A204.1 (cell line): Measurements from ENCODE around the gene ABAT.

Experiments
- FAIRE-seq: peaks from 2 replicates; lab custom pipeline; 2012; peaks lifted over from hg19 to GRCh38; lab: Jason Lieb, UNC

The ABAT gene

GRCh38 chr16:8818504-8819270, 144.3 kb downstream of the ABAT start:
- no peak for FAIRE-seq

- FAIRE-seq = no peak
Observed at GRCh38 chr16:8819411-8820034, 145.1 kb downstream of the ABAT start.

GRCh38 chr16:8822403-8822802, 148.0 kb downstream of the ABAT start:
- FAIRE-seq = no peak

- no peak for FAIRE-seq
Observed at GRCh38 chr16:8826278-8826879, 152.0 kb downstream of the ABAT start.

GRCh38 chr16:8828541-8829165, 154.2 kb downstream of the ABAT start:
- FAIRE-seq = no peak

GRCh38 chr16:8831450-8831849, 157.0 kb downstream of the ABAT start:
- FAIRE-seq = no peak

GRCh38 chr16:8831871-8832716, 157.7 kb downstream of the ABAT start:
- FAIRE-seq = no peak

- no peak for FAIRE-seq
Observed at GRCh38 chr16:8832717-8833105, 158.3 kb downstream of the ABAT start.
